SH-SY5Y (cell line): ENCODE measurements around the gene ADAMTS17.

Experiments
- GATA2 ChIP-seq: IDR thresholded peaks from 2 replicates; pipeline ENCODE4 v1.6.1; 2011; ENCODE audit warnings: mild to moderate bottlenecking, low read depth, low read length
- GATA3 ChIP-seq: IDR thresholded peaks from 2 replicates; pipeline ENCODE4 v1.6.1; 2011; ENCODE audit warnings: low read depth, mild to moderate bottlenecking, low read length, moderate library complexity

ADAMTS17 gene

GRCh38 chr15:99970891-99971430 lies 370.8 kb downstream of the ADAMTS17 start:
- TF ChIP-seq GATA2: no peak
- no peak for TF ChIP-seq GATA3

- no peak for TF ChIP-seq GATA2
- TF ChIP-seq GATA3: no peak
These were observed 372.4 kb downstream of the ADAMTS17 start for GRCh38 chr15:99969261-99969920.

- no peak for TF ChIP-seq GATA2
- TF ChIP-seq GATA3: no peak
These were observed 373.9 kb downstream of the ADAMTS17 start for GRCh38 chr15:99967841-99968371.

GRCh38 chr15:99966815-99967214 lies 375.0 kb downstream of the ADAMTS17 start:
- no peak for TF ChIP-seq GATA3
- TF ChIP-seq GATA2: no peak

- TF ChIP-seq GATA2 (no peak), GATA3 (no peak)
These were observed 376.4 kb downstream of the ADAMTS17 start for GRCh38 chr15:99965376-99965775.

- no peak for TF ChIP-seq GATA3
- no peak for TF ChIP-seq GATA2
These were observed 377.8 kb downstream of the ADAMTS17 start for GRCh38 chr15:99963976-99964375.

GRCh38 chr15:99963096-99963825 lies 378.5 kb downstream of the ADAMTS17 start:
- TF ChIP-seq GATA3: no peak
- no peak for TF ChIP-seq GATA2

- TF ChIP-seq GATA2 (no peak), GATA3 (no peak)
These were observed 379.7 kb downstream of the ADAMTS17 start for GRCh38 chr15:99962006-99962561.

- no peak for TF ChIP-seq GATA2
- TF ChIP-seq GATA3: no peak
These were observed 380.7 kb downstream of the ADAMTS17 start for GRCh38 chr15:99961011-99961441.

- TF ChIP-seq GATA2: no peak
- no peak for TF ChIP-seq GATA3
These were observed 382.4 kb downstream of the ADAMTS17 start for GRCh38 chr15:99959326-99959725.

GRCh38 chr15:99958426-99959097 lies 383.2 kb downstream of the ADAMTS17 start:
- TF ChIP-seq GATA2 (no peak), GATA3 (no peak)

GRCh38 chr15:99957642-99958013 lies 384.1 kb downstream of the ADAMTS17 start:
- no peak for TF ChIP-seq GATA2
- TF ChIP-seq GATA3: no peak

GRCh38 chr15:99956820-99957641 lies 384.7 kb downstream of the ADAMTS17 start:
- TF ChIP-seq GATA2 (no peak), GATA3 (no peak)
